Femur (tissue), 1 donor: Measurements from ENCODE around the gene OR4D11.
A peak's percentile ranks its signal among the peaks of the same experiment; 100 is the strongest.
"Not testable (repeated sequence)": the region's sequence is repeated elsewhere in the genome, so short reads cannot be mapped to it uniquely, and the experiment has no call there.

Source experiments
- DNase-seq: peaks from one replicate; pipeline ENCODE4 v3.0.0-alpha.2; 2017

The OR4D11 gene

GRCh38 chr11:59503276-59503675, at the start of gene OR4D11:
TSS of gene OR4D11 (plus strand) at chr11:59503576. CDS start at chr11:59503576, 0 bp downstream.
- DNase-seq, result no peak

- no peak for DNase-seq
These were observed 46.7 kb upstream of the OR4D11 start, which contains the start of gene OR4D6 for GRCh38 chr11:59456661-59457060. TSS of gene OR4D6 (plus strand) at chr11:59456961. CDS start at chr11:59456961, 0 bp downstream.

DNA sequence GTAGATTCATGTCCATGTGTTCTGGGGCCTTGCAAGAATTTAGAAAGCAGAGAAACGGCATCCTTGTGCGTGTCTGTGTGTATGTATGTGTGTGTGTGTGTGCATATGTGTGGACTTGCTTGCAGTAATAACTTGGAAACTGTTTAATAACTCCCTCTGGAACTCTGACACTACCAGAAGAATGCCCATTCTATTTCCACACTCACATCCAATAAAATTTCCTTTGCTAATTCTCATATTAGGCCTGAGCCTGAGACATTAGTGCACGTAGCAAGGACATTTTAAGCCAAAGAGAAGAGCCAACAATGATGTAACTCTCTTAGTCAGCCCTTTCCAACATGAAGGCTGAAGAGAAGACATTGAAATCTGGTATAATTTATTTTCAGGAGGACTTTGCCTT, 43.5 kb upstream of the OR4D11 start:
- DNase-seq, result no peak

DNA sequence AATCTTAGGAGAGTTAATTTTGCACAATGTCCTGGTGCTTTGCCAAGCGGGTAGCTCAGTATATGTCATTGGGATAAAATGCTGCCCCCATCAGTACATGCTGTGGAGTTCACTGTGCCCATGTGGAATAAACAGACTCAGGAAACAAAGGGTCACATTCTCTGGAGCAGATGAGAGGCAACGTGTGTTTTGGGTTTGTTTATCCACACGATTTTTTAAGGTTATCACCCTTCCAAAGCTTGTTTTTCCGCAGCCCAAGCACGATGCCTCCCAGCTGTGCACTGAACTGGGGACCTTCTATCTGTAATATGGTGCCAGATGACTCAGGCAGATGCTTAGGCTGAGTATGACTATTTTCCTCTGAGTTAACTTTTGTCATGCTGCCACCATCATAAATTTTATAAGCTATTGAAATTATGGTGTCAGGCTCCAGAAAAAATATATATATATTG, 40.2 kb upstream of the OR4D11 start:
- DNase-seq, result peak; percentile 47

- no peak for DNase-seq
These were observed 30.4 kb upstream of the OR4D11 start, which contains the start of gene OR4D10 for GRCh38 chr11:59473015-59473414. TSS of gene OR4D10 (plus strand) at chr11:59473315. CDS start at chr11:59477430, 4,115 bp downstream.

- no peak for DNase-seq
These were observed 28.2 kb upstream of the OR4D11 start for GRCh38 chr11:59475176-59475575.

- no peak for DNase-seq
These were observed 23.5 kb upstream of the OR4D11 start for GRCh38 chr11:59479906-59480305.

GRCh38 chr11:59480359-59480758, 23.0 kb upstream of the OR4D11 start:
- DNase-seq, result no peak

GRCh38 chr11:59501931-59502330, 1.4 kb upstream of the OR4D11 start:
- DNase-seq, result no peak

DNA sequence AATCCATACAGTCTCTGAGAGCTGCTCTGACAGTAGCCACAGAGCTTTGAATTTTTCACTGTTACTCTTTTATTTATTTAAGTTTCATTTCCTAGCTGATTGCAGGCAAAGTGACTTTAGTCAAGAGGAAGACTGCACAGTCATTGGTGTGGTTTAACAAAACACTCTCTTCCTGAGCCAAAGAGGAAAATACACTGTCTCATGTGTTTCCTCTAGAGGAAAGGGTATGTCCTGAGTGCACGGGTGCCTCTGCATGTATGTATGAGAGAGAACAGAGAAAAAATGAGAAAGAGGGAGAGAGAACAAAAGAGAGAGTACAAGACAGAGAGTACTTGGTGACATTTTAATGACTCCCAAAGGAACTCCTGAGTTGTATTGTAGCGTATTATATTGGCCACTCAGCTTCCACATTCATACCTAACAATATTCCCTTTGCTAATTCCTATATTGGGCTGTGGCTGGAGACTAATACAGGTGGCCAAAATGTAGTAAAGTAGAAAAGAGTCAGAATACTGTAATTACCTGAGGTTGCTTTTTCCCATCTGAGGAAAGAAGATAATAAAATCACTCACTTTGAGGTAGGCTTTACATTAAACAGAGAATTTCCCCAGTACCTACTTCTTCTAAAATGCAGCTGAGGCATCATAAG, 7.7 kb downstream of the OR4D11 start, which contains the start of gene OR4D9:
Gene OR4D9 (plus strand): TSS at position 599 of the 649 bp plus-strand sequence. CDS start 3,374 bp downstream, outside the sequence.
- DNase-seq, result peak; percentile 18

DNA sequence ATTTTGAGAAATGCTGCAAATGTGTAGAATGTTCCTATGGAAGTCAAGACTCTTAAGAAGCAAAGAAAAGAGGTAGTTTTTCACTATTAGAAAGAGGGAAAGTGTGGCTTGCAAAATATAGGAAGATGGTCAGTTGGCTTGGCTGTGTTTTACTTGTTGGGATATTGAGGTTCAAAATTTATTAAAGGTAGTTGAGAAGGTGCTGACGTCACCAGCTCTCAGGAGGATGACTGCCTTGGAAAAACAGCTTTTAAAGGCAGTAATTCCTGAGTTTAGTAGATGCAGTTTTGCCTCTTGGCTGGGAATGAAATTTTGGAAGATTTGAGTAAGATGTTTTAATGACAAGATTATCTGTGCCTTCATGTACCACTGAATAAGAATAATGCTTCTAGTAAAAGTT, 8.3 kb downstream of the OR4D11 start:
- DNase-seq, result no peak

GRCh38 chr11:59520139-59520538, 16.8 kb downstream of the OR4D11 start:
- not testable (repeated sequence) for DNase-seq

GRCh38 chr11:59520741-59521140, 17.4 kb downstream of the OR4D11 start:
- DNase-seq, result no peak

GRCh38 chr11:59523541-59523940, 20.2 kb downstream of the OR4D11 start:
- DNase-seq, result no peak

GRCh38 chr11:59528711-59529110, 25.3 kb downstream of the OR4D11 start:
- DNase-seq, result no peak

DNA sequence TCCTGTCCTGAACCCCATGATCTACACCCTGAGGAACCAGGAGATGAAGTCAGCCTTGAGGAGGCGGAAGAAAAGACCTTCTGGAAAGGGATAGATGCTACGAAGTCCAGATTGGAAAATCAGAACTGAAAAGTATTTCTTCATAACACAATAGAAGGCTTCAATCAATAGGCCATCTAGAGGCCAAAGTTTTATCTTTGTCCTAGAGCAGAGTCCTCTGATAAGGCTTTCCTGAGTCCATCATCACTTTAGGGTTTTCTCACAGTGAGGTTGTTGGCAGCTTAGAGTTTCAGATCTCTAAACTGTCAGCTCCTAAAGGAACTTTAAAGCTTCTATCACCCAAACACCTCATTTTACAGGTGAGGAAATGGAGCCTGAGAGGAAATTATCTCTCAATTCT, 29.2 kb downstream of the OR4D11 start:
- no peak for DNase-seq

DNA sequence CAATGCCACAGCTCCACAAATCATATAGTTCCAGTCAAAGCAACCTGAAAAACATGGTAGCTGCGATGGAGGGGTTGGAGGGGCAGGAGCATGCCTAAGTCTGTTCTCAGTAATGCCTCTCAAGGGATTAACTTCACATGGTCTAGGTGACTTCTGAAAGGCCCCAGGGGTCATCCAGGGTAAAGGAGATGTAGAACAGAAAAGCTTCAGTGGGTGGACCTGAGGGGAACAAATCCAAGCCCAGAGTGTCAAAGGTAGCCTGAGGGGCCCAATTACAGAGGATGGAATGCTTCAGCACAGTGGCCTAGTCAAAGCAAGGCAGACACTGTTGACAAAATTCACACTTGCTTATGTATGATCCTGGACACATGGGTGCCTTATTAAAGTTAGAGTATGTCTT, 31.3 kb downstream of the OR4D11 start:
- no peak for DNase-seq

DNA sequence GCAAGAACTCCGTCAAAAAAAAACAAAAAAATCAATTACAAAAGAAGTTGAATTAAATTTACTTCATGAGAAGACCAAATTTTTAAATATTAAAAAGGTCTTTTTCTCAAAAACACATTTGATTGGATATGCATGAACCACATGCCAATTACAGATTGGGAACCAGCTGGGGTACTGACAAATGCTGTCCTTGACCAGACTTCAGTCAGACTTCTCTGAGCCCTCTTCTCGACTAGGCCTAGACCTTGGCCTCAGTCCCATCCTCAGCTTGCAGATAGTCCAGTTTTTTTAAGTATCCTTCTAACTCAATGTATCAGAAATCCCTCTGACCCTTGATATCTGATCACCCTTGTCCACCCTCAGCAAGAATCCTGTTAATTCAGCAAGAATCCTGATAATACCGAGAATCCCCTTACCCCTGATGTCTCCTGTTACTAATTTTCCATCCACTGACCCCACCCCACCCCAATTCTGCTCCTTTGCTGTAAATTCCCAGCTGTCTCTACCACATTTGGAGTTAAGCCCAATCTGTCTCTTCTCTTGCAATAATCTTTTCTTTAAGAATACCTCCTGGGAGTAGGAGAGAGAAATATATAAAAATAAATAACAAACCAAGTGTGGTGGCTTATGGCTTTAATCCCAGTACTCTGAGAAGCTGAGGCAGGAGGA, 38.9 kb downstream of the OR4D11 start:
- no peak for DNase-seq

DNA sequence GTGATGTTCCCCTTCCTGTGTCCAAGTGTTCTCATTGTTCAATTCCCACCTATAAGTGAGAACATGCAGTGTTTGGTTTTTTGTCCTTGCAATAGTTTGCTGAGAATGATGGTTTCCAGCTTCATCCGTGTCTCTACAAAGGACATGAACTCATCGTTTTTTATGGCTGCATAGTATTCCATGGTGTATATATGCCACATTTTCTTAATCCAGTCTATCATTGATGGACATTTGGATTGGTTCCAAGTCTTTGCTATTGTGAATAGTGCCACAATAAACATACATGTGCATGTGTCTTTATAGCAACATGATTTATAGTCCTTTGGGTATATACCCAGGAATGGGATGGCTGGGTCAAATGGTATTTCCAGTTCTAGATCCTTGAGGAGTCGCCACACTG, 40.3 kb downstream of the OR4D11 start:
- DNase-seq, result not testable (repeated sequence)

DNA sequence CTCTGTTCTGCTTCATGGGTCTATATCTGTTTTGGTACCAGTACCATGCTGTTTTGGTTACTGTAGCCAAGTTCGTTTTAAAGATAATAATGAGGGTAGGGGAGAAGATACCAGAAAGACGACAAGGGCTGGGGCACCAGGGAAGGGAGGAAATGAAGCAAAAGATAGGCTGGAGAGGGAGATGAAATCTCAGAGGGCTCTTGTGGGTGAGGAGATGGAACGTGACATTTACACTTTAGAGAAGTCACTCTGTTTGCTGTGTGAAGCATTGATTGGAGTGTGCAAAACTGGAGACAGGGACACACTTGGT, 41.4 kb downstream of the OR4D11 start:
- DNase-seq, result no peak

- no peak for DNase-seq
These were observed 42.0 kb downstream of the OR4D11 start for GRCh38 chr11:59545179-59546020.

- not testable (repeated sequence) for DNase-seq
These were observed 44.4 kb downstream of the OR4D11 start for GRCh38 chr11:59547605-59548308.

GRCh38 chr11:59548309-59548656, 44.9 kb downstream of the OR4D11 start:
- no peak for DNase-seq
